Measurements from ENCODE around the gene SLC25A39. TPM values are rescaled to one million over a fixed set of nuclear protein-coding genes. Genes with fewer than 3 reads are reported as not detected.
A peak's percentile ranks its signal among the peaks of the same experiment; 100 is the strongest.

SLC25A39 gene
- total and polyA plus RNA-seq, 9 of the 15 experiments (the other 6 are each of a cell fraction or from before 2014, with no cell fraction given), result 4.8 to 267 (median 140) TPM

DNA sequence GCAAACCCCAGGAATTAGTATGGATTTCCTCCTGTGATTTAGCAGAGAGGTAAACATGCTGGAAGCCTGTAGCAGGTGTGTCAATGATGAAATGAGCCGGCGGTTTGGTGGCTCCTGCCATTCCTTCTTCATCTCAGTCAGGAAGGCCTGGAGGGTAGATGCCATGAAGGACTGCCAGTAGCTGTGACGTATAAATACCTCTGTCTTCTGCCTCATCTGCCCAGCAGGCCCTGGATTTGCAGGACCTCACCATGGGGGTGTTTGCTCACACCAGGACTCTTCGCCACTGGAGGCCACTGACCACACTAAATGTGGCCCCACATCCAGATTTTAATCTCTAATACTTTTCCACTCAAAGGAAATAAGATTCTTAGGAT is 40.6 kb downstream of the SLC25A39 start:
- intact Hi-C loops (cut with micrococcal nuclease) (no loop called here), in situ Hi-C loops (cut with MboI) (no loop called here)
- no peak overlapping the region for H3K4me2 ChIP-seq (ENCODE audit: insufficient read depth, low read length)
- H3K4me1 ChIP-seq (replicated peaks in 1 of 2; ENCODE audit: control insufficient read depth in 2 of 2, insufficient read depth in 2 of 2, low read length in 2 of 2), result peaks cover 59 to 70% of the 10 kb centered on the region in 2 experiments
- no peak for DNase-seq (ENCODE audit: extremely low read depth in 1 of 4, low spot score in 3 of 4)
- no TSS peak for BruUV-seq (replicated peaks)
- no peaks in the 10 kb centered on the region for H3K27me3 ChIP-seq (ENCODE audit: control insufficient read depth in 2 of 2, insufficient read depth in 2 of 2, low read length in 2 of 2)
- H4K20me1 ChIP-seq (replicated peaks; ENCODE audit: control insufficient read depth, insufficient read depth, low read length), result no peaks in the 10 kb centered on the region
- no peak overlapping the region for H3K4me3 ChIP-seq
- no peak for FAIRE-seq
- CTCF ChIA-PET (ENCODE audit: low intra/inter-chr PET ratio), result no interaction called here
- no peak overlapping the region for H2AFZ ChIP-seq (ENCODE audit: low read depth, low read length)
- H3K27ac ChIP-seq (ENCODE audit: extremely low read depth, low read depth, low read length), result no peak overlapping the region
- POLR2A ChIA-PET, result interaction anchor here (0.6 kb wide), 1 partner anchor 73 kb away, joined by 3 read pairs; no protein-coding TSS in a partner anchor
- no peaks in the 10 kb centered on the region for H3K36me3 ChIP-seq (ENCODE audit: control insufficient read depth, insufficient read depth, low read length)
- no peaks in the 10 kb centered on the region for H3K9me1 ChIP-seq (ENCODE audit: control insufficient read depth, insufficient read depth, low read length)
- WGBS (ENCODE audit: insufficient coverage, low coverage, missing lambda C conversion rate), result 80% methylated on average over 4 of the region's 4 CpGs
- no peak for ATAC-seq
- no peak overlapping the region for H3K9ac ChIP-seq (ENCODE audit: insufficient read depth in 1 of 2, low read depth in 2 of 2, low read length in 2 of 2)
- TF ChIP-seq ADNP (tag; IDR thresholded peaks at IDR 0.05) (0 out of 2 replicates have a peak, but pooled peaks have one; percentile 24), THRAP3 (IDR thresholded peaks at IDR 0.05; ENCODE audit: borderline replicate concordance) (no peak), MITF (IDR thresholded peaks at IDR 0.05) (no peak), KDM5B (IDR thresholded peaks at IDR 0.05; ENCODE audit: insufficient replicate concordance, low read depth, low read length) (no peak), ZNF395 (CRISPR knock-in tag; IDR thresholded peaks at IDR 0.05) (no peak), POLR3G (IDR thresholded peaks at IDR 0.05; ENCODE audit: extremely low read depth, insufficient read length, insufficient replicate concordance) (no peak), SETDB1 (IDR thresholded peaks at IDR 0.05; ENCODE audit: low read length) (no peak), HNRNPK (IDR thresholded peaks at IDR 0.05; ENCODE audit: low read depth, low read length, poor library complexity, severe bottlenecking) (no peak), ZNF282 (CRISPR knock-in tag; IDR thresholded peaks at IDR 0.05) (no peak), GATA2 (CRISPR knock-in tag; IDR thresholded peaks at IDR 0.05) (0 out of 2 replicates have a peak, but pooled peaks have one; percentile 9), FOSL1 (tag; conservative IDR thresholded peaks at IDR 0.05) (no peak), ZNF639 (CRISPR knock-in tag; conservative IDR thresholded peaks at IDR 0.05 in 1 of 2, IDR thresholded peaks at IDR 0.05 in 1 of 2) (no peak)
- H3K9me3 ChIP-seq (replicated peaks; ENCODE audit: control insufficient read depth, insufficient read depth, low read depth, low read length), result no peaks in the 10 kb centered on the region
- no peaks in the 10 kb centered on the region for H3K79me2 ChIP-seq (ENCODE audit: control insufficient read depth, insufficient read depth, low read length)
